WTC11 (cell line): ENCODE data around the gene TBL1Y. TPM values are rescaled to one million over a fixed set of nuclear protein-coding genes. Genes with fewer than 3 reads are reported as not detected.
"Not testable (repeated sequence)": the region's sequence is repeated elsewhere in the genome, so short reads cannot be mapped to it uniquely, and the experiment has no call there.

Experiments used
- ATAC-seq: fragments of 200-7000 bp; cut with Tn5 transposase; 2 replicates; pipeline ENCODE4 v1.10.0; 2021; ENCODE audit warnings: mild to moderate bottlenecking, moderate library complexity
- CTCF ChIA-PET: fragments of 300-600 bp; sonication (Branson Sonifier 250); formaldehyde crosslinking; loops from one replicate; lab custom pipeline; 2021; ENCODE audit warnings: antibody characterized with exemption; lab: Charles Lee
- POLR2A ChIA-PET: fragments of 350-600 bp; sonication (Branson Sonifier 250); formaldehyde crosslinking; loops from one replicate; lab custom pipeline; 2021; ENCODE audit warnings: antibody characterized with exemption; lab: Charles Lee
- DNase-seq: peaks from one replicate; pipeline ENCODE4 v3.0.0; 2021; ENCODE audit warnings: low spot score
- H3K27ac Mint-ChIP-seq: 2 replicates; pipeline ENCODE4 v1.8.0; 2021; ENCODE audit warnings: mixed read lengths
- H3K27me3 Mint-ChIP-seq: 2 replicates; pipeline ENCODE4 v1.8.0; 2021; ENCODE audit warnings: low read depth, mild to moderate bottlenecking, moderate library complexity, mixed read lengths
- H3K36me3 Mint-ChIP-seq: 2 replicates; pipeline ENCODE4 v1.8.0; 2021; ENCODE audit warnings: mixed read lengths
- H3K4me1 Mint-ChIP-seq: 2 replicates; pipeline ENCODE4 v1.8.0; 2022; ENCODE audit warnings: mixed read lengths
- H3K4me3 Mint-ChIP-seq: 2 replicates; pipeline ENCODE4 v1.8.0; 2021; ENCODE audit warnings: mild to moderate bottlenecking, moderate library complexity, mixed read lengths
- H3K9me3 Mint-ChIP-seq: 2 replicates; pipeline ENCODE4 v1.8.0; 2021; ENCODE audit warnings: mixed read lengths
- ARID4B ChIP-seq: sonication (generic); formaldehyde crosslinking; IDR thresholded peaks from 2 replicates; pipeline ENCODE4 v1.8.0; 2023; ENCODE audit warnings: missing genetic modification reagents, mild to moderate bottlenecking, borderline replicate concordance
- ATF1 ChIP-seq: sonication (generic); formaldehyde crosslinking; IDR thresholded peaks from 2 replicates; pipeline ENCODE4 v1.8.1; 2023; ENCODE audit warnings: mild to moderate bottlenecking, moderate library complexity, missing genetic modification reagents
- ATF2 ChIP-seq: sonication (generic); formaldehyde crosslinking; IDR thresholded peaks from 2 replicates; pipeline ENCODE4 v1.8.1; 2022; ENCODE audit warnings: low read depth, missing genetic modification reagents, borderline replicate concordance
- CREB1 ChIP-seq: sonication (generic); formaldehyde crosslinking; IDR thresholded peaks from 2 replicates; pipeline ENCODE4 v1.8.0; 2023; ENCODE audit warnings: mild to moderate bottlenecking, missing genetic modification reagents
- CTCF ChIP-seq: fragments of 200-600 bp; IDR thresholded peaks from 2 replicates; pipeline ENCODE4 v1.8.0; 2022; ENCODE audit warnings: antibody characterized with exemption
- ELF4 ChIP-seq: sonication (generic); formaldehyde crosslinking; IDR thresholded peaks from 2 replicates; pipeline ENCODE4 v1.8.1; 2022; ENCODE audit warnings: low read depth, mild to moderate bottlenecking, moderate library complexity, missing genetic modification reagents
- IRF1 ChIP-seq: sonication (generic); formaldehyde crosslinking; IDR thresholded peaks from 2 replicates; pipeline ENCODE4 v1.8.0; 2023; ENCODE audit warnings: missing genetic modification reagents
- JAZF1 ChIP-seq: fragments of 250-450 bp; sonication (Bioruptor Pico); IDR thresholded peaks from 2 replicates; pipeline ENCODE4 v1.9.0; 2021; ENCODE audit warnings: moderate library complexity, mild to moderate bottlenecking, inconsistent platforms
- MAX ChIP-seq: sonication (generic); formaldehyde crosslinking; IDR thresholded peaks from 2 replicates; pipeline ENCODE4 v1.8.0; 2022; ENCODE audit warnings: mild to moderate bottlenecking, missing genetic modification reagents
- MXD4 ChIP-seq: fragments of 250-450 bp; sonication (Bioruptor Pico); IDR thresholded peaks from 2 replicates; pipeline ENCODE4 v1.8.0; 2021; ENCODE audit warnings: mild to moderate bottlenecking, moderate library complexity, borderline replicate concordance
- SMAD3 ChIP-seq: sonication (generic); formaldehyde crosslinking; IDR thresholded peaks from 2 replicates; pipeline ENCODE4 v1.8.0; 2022; ENCODE audit warnings: missing genetic modification reagents, mild to moderate bottlenecking, borderline replicate concordance
- SMAD4 ChIP-seq: sonication (generic); formaldehyde crosslinking; IDR thresholded peaks from 2 replicates; pipeline ENCODE4 v1.8.0; 2022; ENCODE audit warnings: mild to moderate bottlenecking, missing genetic modification reagents
- TEAD1 ChIP-seq: sonication (generic); formaldehyde crosslinking; IDR thresholded peaks from 2 replicates; pipeline ENCODE4 v1.8.0; 2022; ENCODE audit warnings: mild to moderate bottlenecking, missing genetic modification reagents
- TP53 ChIP-seq: sonication (generic); formaldehyde crosslinking; IDR thresholded peaks from 2 replicates; pipeline ENCODE4 v1.8.1; 2023; ENCODE audit warnings: mild to moderate bottlenecking, missing genetic modification reagents
- USF1 ChIP-seq: sonication (generic); formaldehyde crosslinking; IDR thresholded peaks from 2 replicates; pipeline ENCODE4 v1.8.0; 2022; ENCODE audit warnings: mild to moderate bottlenecking, missing genetic modification reagents
- USF2 ChIP-seq: sonication (generic); formaldehyde crosslinking; IDR thresholded peaks from 2 replicates; pipeline ENCODE4 v1.8.1; 2023; ENCODE audit warnings: mild to moderate bottlenecking, missing genetic modification reagents, moderate library complexity
- ZBTB21 ChIP-seq: sonication (generic); formaldehyde crosslinking; IDR thresholded peaks from 2 replicates; pipeline ENCODE4 v1.8.1; 2023; ENCODE audit warnings: mild to moderate bottlenecking, missing genetic modification reagents, borderline replicate concordance
- ZNF232 ChIP-seq: sonication (generic); formaldehyde crosslinking; IDR thresholded peaks from 2 replicates; pipeline ENCODE4 v1.8.0; 2022; ENCODE audit warnings: mild to moderate bottlenecking, missing genetic modification reagents
- total RNA-seq: library from RNA; stranded (reverse); gene quantifications from 3 replicates; pipeline ENCODE4 v1.2.3, GENCODE V29; 2021

The TBL1Y gene
- total RNA-seq, 1 experiment from 2014 or later: not detected

GRCh38 chrY:6894496-6894895 lies 16.0 kb upstream of the TBL1Y start (continued):
- no peak for TF ChIP-seq ARID4B (CRISPR knock-in tag)

- Mint-ChIP-seq H3K36me3 (no peaks in the 10 kb centered on the region), H3K4me1 (no peaks in the 10 kb centered on the region), H3K9me3 (no peaks in the 10 kb centered on the region)
- CTCF ChIA-PET: no interaction called here
- DNase-seq: no peak
- no peak for TF ChIP-seq TP53 (CRISPR knock-in tag)
- no peak for TF ChIP-seq USF1 (CRISPR knock-in tag)
- TF ChIP-seq MXD4: no peak
- no peak for TF ChIP-seq IRF1 (CRISPR knock-in tag)
- no peak for TF ChIP-seq CREB1
- TF ChIP-seq CTCF: no peak
- no peak for TF ChIP-seq SMAD4
- TF ChIP-seq MAX (CRISPR knock-in tag): no peak
- TF ChIP-seq JAZF1 (CRISPR knock-in tag): no peak
- TF ChIP-seq, all 79 proteins: peak for 0
- POLR2A ChIA-PET: no interaction called here
- Mint-ChIP-seq H3K27ac (no peak overlapping the region), H3K4me3 (no peak overlapping the region), H3K27me3 (no peaks in the 10 kb centered on the region)
- no peak for ATAC-seq
These were observed 15.3 kb upstream of the TBL1Y start for GRCh38 chrY:6895236-6895635.

- H3K9me3 Mint-ChIP-seq, CTCF ChIA-PET, H3K36me3 Mint-ChIP-seq, H3K4me3 Mint-ChIP-seq, H3K27me3 Mint-ChIP-seq, ATAC-seq, DNase-seq, POLR2A ChIA-PET, H3K27ac Mint-ChIP-seq, H3K4me1 Mint-ChIP-seq: not testable (repeated sequence)
These were observed 8.4 kb upstream of the TBL1Y start for GRCh38 chrY:6902116-6902515.

- Mint-ChIP-seq H3K4me1 (no peaks in the 10 kb centered on the region), H3K36me3 (no peaks in the 10 kb centered on the region), H3K4me3 (no peak overlapping the region), H3K27me3 (no peaks in the 10 kb centered on the region), H3K27ac (no peak overlapping the region), H3K9me3 (no peaks in the 10 kb centered on the region)
- ChIA-PET POLR2A (no interaction called here), CTCF (no interaction called here)
- ATAC-seq (no peak), DNase-seq (no peak)
- TF ChIP-seq TEAD1 (CRISPR knock-in tag): no peak
- no peak for TF ChIP-seq ATF1 (CRISPR knock-in tag)
- TF ChIP-seq ELF4 (CRISPR knock-in tag): no peak
- no peak for TF ChIP-seq SMAD3 (CRISPR knock-in tag)
- TF ChIP-seq USF1 (CRISPR knock-in tag): no peak
- no peak for TF ChIP-seq ATF2 (CRISPR knock-in tag)
- no peak for TF ChIP-seq ZNF232
- TF ChIP-seq ZBTB21 (CRISPR knock-in tag): no peak
- no peak for TF ChIP-seq USF2 (CRISPR knock-in tag)
These were observed 2.9 kb upstream of the TBL1Y start for GRCh38 chrY:6907591-6907990.
